GM12874 (cell line): ENCODE data around the gene AHR.

ENCODE experiments used
- CTCF ChIP-seq: IDR thresholded peaks from 2 replicates; pipeline ENCODE4 v1.5.1; 2011; ENCODE audit warnings: low read depth, mild to moderate bottlenecking, control low read depth, low read length, moderate library complexity; ENCODE audit not compliant: insufficient read depth

Gene AHR

GRCh38 chr7:17390392-17390791, 91.9 kb downstream of the AHR start:
- TF ChIP-seq CTCF = no peak

GRCh38 chr7:17391366-17391765, 92.9 kb downstream of the AHR start:
- TF ChIP-seq CTCF = no peak

- TF ChIP-seq CTCF = no peak
Measured at GRCh38 chr7:17392846-17393245, 94.4 kb downstream of the AHR start.
